ENCODE data around the gene SLC25A23. TPM values are rescaled to one million over a fixed set of nuclear protein-coding genes. Genes with fewer than 3 reads are reported as not detected.
"Not testable (repeated sequence)": the region's sequence is repeated elsewhere in the genome, so short reads cannot be mapped to it uniquely, and the experiment has no call there.

SLC25A23 gene
- total and polyA plus RNA-seq, 2 of the 8 experiments (the other 6 are each of a cell fraction or from before 2014, with no cell fraction given) = 18.0 to 48.1 TPM

GRCh38 chr19:6400062-6400944 lies 59.3 kb downstream of the SLC25A23 start:
- H3K9me3 ChIP-seq (ENCODE audit: insufficient read depth in 2 of 2, low read depth in 1 of 2, low read length in 1 of 2); H3K18ac ChIP-seq (ENCODE audit: extremely low read depth, low read length); H2BK120ac ChIP-seq (replicated peaks; ENCODE audit: low read depth, low read length); FAIRE-seq; H3K4ac ChIP-seq (replicated peaks; ENCODE audit: insufficient read length, low read depth, low read length); H4K8ac ChIP-seq (ENCODE audit: extremely low read depth, insufficient read depth, low read length); H3K56ac ChIP-seq (replicated peaks; ENCODE audit: insufficient read length, low read depth, low read length); H2AFZ ChIP-seq (ENCODE audit: low read length); H3K23me2 ChIP-seq (ENCODE audit: low read depth, low read length); H3K27me3 ChIP-seq (replicated peaks in 1 of 4; ENCODE audit: control insufficient read depth in 3 of 4, extremely low read depth in 1 of 4, insufficient read depth in 3 of 4, low read length in 3 of 4); H4K5ac ChIP-seq (ENCODE audit: insufficient read length, low read depth, low read length); H3K4me3 ChIP-seq (ENCODE audit: extremely low read depth in 1 of 4, insufficient read depth in 2 of 4, low read depth in 3 of 4, low read length in 4 of 4); H3K4me1 ChIP-seq (replicated peaks in 1 of 4; ENCODE audit: control insufficient read depth in 3 of 4, insufficient read depth in 4 of 4, low read length in 3 of 4); H2BK20ac ChIP-seq (ENCODE audit: low read length); H4K91ac ChIP-seq (replicated peaks; ENCODE audit: insufficient read length, low read length); H3K79me1 ChIP-seq (ENCODE audit: low read depth, low read length); H3K36me3 ChIP-seq (ENCODE audit: control insufficient read depth in 2 of 4, insufficient read depth in 4 of 4, low read length in 3 of 4); H3K27ac ChIP-seq (ENCODE audit: low read depth, low read length); H2BK15ac ChIP-seq (ENCODE audit: low read length); H3K23ac ChIP-seq (ENCODE audit: insufficient read length); H3K4me2 ChIP-seq (ENCODE audit: insufficient read depth in 1 of 2, low read depth in 2 of 2, low read length in 2 of 2); H4K20me1 ChIP-seq (replicated peaks in 1 of 2; ENCODE audit: control insufficient read depth in 1 of 2, insufficient read depth in 2 of 2, low read length in 2 of 2); H3K14ac ChIP-seq (ENCODE audit: insufficient read length); H2BK5ac ChIP-seq (ENCODE audit: low read depth, low read length); H3K79me2 ChIP-seq (ENCODE audit: control insufficient read depth in 1 of 2, insufficient read depth in 2 of 2, low read length in 2 of 2); H2AK5ac ChIP-seq (ENCODE audit: low read depth, low read length); H2BK12ac ChIP-seq (ENCODE audit: low read depth, low read length); DNase-seq (ENCODE audit: low read depth in 1 of 2, low spot score in 2 of 2); H3K9ac ChIP-seq (replicated peaks in 1 of 4; ENCODE audit: extremely low read depth in 1 of 4, low read depth in 3 of 4, low read length in 3 of 4): not testable (repeated sequence)
- ChIA-PET POLR2A (ENCODE audit: partially characterized antibody) (interaction anchor here (2.0 to 4.7 kb wide), 2 partner anchors 11 to 20 kb away, joined by 4 to 20 read pairs; no protein-coding TSS in a partner anchor), CTCF (ENCODE audit: partially characterized antibody) (interaction anchor here (2.7 kb wide), 1 partner anchor 11 kb away, joined by 11 read pairs; no protein-coding TSS in a partner anchor)
- WGBS, 2 experiments (ENCODE audit: extremely low coverage in 1 of 2, insufficient coverage in 1 of 2, insufficient read length in 1 of 2, insufficient replicate concordance in 2 of 2, low coverage in 1 of 2, low lambda C conversion rate in 2 of 2, missing lambda C conversion rate in 1 of 2) = 87% methylated on average over 21 of the region's 23 CpGs; no CpG with 5 or more reads in 1 of the 2 experiments
